NCI-H2029 treated with DMSO at 0.1 percent for 48 hours (cell line): ENCODE data around the gene FBXW7.

Experiments used
- DNase-seq: peaks from one replicate; lab custom pipeline; 2025; lab: John Stamatoyannopoulos, UW

Gene FBXW7

GRCh38 chr4:152471251-152471792 is 64.6 kb downstream of the FBXW7 start:
- DNase-seq = no peak

- DNase-seq = no peak
Observed at GRCh38 chr4:152468408-152468807, 67.5 kb downstream of the FBXW7 start.

GRCh38 chr4:152467101-152467500 is 68.8 kb downstream of the FBXW7 start:
- no peak for DNase-seq

- DNase-seq = no peak
Observed at GRCh38 chr4:152464030-152464823, 71.7 kb downstream of the FBXW7 start.

GRCh38 chr4:152463562-152463961 is 72.3 kb downstream of the FBXW7 start:
- no peak for DNase-seq

GRCh38 chr4:152462695-152463094 is 73.2 kb downstream of the FBXW7 start:
- DNase-seq = no peak

- DNase-seq = no peak
Observed at GRCh38 chr4:152462047-152462446, 73.8 kb downstream of the FBXW7 start.

GRCh38 chr4:152460488-152460887 is 75.4 kb downstream of the FBXW7 start:
- DNase-seq = no peak

- no peak for DNase-seq
Observed at GRCh38 chr4:152459326-152459725, 76.6 kb downstream of the FBXW7 start.

GRCh38 chr4:152458801-152459302 is 77.0 kb downstream of the FBXW7 start:
- no peak for DNase-seq

- DNase-seq = no peak
Observed at GRCh38 chr4:152456609-152457008, 79.3 kb downstream of the FBXW7 start.

GRCh38 chr4:152455311-152455710 is 80.6 kb downstream of the FBXW7 start:
- no peak for DNase-seq

GRCh38 chr4:152454398-152455011 is 81.4 kb downstream of the FBXW7 start:
- DNase-seq = peak; percentile 29

GRCh38 chr4:152451496-152451895 is 84.4 kb downstream of the FBXW7 start:
- DNase-seq = no peak

- DNase-seq = no peak
Observed at GRCh38 chr4:152448854-152449253, 87.0 kb downstream of the FBXW7 start.

GRCh38 chr4:152448038-152448707 is 87.7 kb downstream of the FBXW7 start:
- no peak for DNase-seq

GRCh38 chr4:152443859-152444258 is 92.0 kb downstream of the FBXW7 start:
- DNase-seq = no peak

GRCh38 chr4:152437561-152437960 is 98.3 kb downstream of the FBXW7 start:
- no peak for DNase-seq

- no peak for DNase-seq
Observed at GRCh38 chr4:152436384-152436783, 99.5 kb downstream of the FBXW7 start.

- DNase-seq = no peak
Observed at GRCh38 chr4:152434011-152434410, 101.9 kb downstream of the FBXW7 start.

GRCh38 chr4:152431784-152432183 is 104.1 kb downstream of the FBXW7 start:
- no peak for DNase-seq

- DNase-seq = peak; percentile 16
Observed at GRCh38 chr4:152431291-152431690, 104.6 kb downstream of the FBXW7 start.

- no peak for DNase-seq
Observed at GRCh38 chr4:152430507-152430906, 105.4 kb downstream of the FBXW7 start.
